ELR (cell line): ENCODE data around the gene DLGAP4.
"Not testable (repeated sequence)": the region's sequence is repeated elsewhere in the genome, so short reads cannot be mapped to it uniquely, and the experiment has no call there.

Experiments
- DNase-seq: peaks from one replicate; pipeline ENCODE4 v3.0.0-alpha.2; 2015; ENCODE audit warnings: low read depth

DLGAP4 gene

GRCh38 chr20:36564078-36564725, 258.1 kb downstream of the DLGAP4 start:
- DNase-seq, result not testable (repeated sequence)

DNA sequence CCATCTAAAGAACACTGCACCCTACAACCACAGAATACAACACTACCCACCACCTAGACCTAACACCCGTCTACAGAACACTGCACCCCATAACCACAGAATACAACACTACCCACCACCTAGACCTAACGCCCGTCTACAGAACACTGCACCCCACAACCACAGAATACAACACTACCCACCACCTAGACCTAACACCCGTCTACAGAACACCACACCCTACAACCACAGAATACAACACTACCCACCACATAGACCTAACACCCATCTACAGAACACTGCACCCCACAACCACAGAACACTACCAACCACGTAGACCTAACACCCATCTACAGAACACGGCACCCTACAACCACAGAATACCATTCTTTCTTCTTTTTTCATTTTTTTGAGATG, 258.6 kb downstream of the DLGAP4 start:
- not testable (repeated sequence) for DNase-seq

GRCh38 chr20:36565520-36565919, 259.4 kb downstream of the DLGAP4 start:
- no peak for DNase-seq

GRCh38 chr20:36569847-36570429, 263.8 kb downstream of the DLGAP4 start:
- DNase-seq, result peak; percentile 69

DNA sequence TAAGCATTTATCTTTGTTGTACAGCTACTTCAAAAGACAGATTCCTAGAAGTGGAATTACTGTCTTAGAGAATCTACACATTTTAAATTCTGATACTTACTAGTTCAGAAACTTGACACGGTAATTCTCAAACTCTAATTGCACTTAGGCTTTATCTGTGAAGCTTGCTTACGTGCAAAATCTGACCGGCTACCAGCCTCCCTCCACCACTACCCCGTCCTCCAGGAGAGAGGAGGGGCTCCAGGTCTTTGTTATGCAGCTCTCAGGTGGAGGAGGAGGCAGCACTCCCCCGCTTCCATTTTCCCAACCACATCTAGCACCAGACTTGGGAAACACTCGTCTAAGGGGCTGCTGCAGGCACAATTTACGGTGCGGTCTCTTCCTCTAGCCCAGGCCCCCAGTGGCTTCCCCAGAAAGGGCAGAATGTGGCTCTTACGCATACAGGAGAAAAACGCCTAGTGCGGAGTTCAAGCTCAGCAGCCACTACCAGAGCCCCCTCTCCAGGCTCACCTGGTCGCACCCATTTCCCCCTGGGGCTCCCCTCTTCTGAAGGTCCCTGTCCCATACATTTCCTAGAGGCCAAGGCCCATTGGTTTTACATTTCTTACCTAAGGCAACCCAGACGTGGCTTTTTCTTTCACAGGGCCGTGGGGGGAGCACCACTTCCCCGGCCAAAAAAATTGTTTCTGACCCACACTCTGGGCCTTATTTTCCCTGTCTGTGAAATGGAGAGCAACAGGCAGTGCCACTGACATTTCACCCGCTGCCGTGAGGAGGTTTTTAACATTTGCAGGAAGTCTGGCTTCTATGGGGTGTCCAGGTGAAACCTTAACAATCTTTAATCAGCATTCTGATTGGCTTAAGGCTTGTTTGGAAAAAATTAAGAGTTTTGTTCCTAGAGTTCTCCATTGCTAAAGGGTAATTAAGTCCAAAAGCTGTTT, 265.7 kb downstream of the DLGAP4 start:
- no peak for DNase-seq

- DNase-seq, result peak; percentile 79
These were observed 266.6 kb downstream of the DLGAP4 start for GRCh38 chr20:36572701-36573102.

DNA sequence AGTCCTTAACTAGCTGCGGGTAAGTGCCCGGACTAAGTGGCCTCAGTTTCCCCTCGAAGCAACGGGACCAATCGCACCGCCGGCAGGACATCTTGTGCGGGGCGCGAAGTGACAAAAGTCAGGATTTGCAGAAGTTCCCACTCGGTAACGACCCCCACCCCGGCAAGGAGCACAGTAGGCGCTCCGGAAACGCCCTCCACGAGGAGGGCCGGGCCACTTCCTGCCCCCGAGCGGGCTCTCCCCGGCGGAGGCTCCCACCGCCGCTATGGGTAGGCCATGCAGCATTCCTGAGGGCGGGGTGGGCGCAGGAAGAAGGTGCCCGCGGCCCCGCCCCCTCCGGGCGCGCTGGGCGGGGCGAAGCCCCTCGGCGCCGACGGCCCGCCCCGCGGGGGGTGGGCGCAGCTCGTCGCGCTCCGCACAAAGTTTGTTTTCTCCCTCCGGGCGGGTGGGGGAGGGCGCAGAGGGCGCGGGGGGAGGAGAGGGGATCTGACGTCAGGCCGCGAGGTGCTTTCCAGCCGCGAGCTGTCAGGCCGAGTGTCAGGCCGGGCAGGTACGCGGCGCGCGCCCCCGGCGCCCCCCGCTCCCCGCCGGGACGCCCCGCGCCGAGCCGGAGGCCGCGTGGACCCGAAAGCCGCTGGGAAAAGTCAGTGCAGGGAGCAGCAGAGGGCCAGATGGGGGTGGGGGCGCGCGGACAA, 267.1 kb downstream of the DLGAP4 start, which contains the start of gene TGIF2:
TSS of gene TGIF2 (plus strand) at position 495 of the 695 bp plus-strand sequence. CDS start 5,178 bp downstream, outside the sequence.
- peak; percentile 94 for DNase-seq

GRCh38 chr20:36573798-36574365, 267.7 kb downstream of the DLGAP4 start:
- DNase-seq, result peak; percentile 41

DNA sequence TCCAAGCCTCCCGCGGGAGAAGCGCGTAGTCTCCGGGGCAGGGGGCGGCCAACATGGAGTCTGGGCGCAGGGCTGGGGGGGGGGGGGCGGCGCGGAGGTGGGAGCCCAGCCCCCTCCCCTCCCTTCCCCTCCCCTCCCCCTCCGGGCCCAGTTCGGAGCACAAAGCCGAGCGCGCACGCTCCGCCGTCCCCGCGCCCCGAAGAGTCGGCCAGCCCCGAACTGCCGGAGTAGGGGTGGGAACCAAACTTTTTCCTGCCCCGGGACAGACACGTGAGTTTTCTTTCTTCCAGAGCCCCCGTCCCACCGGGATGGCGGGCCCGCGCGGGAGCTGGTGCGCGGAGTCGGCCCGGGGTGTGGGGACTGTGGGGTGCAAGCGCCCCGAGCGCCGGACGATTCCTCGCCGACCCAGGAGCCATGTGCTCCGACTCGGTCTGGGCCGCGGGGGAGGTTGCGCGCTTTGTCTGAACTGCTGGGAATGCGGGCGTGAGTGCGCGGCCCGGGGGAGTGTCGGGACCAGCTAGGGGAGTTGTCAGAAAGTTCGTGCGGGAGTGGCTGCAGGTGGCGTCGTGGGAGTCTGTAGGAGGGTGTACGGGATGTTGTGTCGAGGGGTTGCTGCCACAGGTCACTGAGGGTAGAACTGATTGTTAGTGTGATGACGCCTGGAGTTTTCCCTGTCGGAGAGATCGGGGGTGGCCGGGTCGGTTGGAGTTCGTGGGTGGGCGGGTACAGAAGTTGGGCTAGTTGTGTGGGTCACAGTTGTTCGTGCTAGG, 268.4 kb downstream of the DLGAP4 start:
- peak; percentile 77 for DNase-seq

DNA sequence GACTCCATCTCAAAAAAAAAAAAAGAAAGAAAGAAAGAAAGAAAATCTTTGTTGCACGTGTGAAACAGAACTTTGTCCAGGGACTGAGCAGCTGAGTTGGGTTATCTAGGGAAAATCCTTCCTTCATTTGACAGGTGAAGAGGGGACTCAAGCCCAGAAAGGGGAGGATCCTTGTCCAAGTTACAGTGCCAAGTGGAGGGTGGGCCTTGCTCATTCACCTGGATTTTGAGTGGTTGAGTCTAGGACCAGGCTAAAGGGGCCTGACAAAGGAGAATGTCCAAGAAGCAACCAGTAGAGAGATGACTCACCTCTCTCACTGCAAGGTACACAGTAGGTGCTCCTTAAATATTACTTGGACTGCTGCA, 269.9 kb downstream of the DLGAP4 start:
- DNase-seq, result no peak
